Calu3 (cell line): ENCODE results near the gene OPALIN. TPM values are rescaled to one million over a fixed set of nuclear protein-coding genes. Genes with fewer than 3 reads are reported as not detected.

Experiments used
- BruUV-seq: library from RNA; stranded (reverse); fragments of 400-500 nt; replicated peaks from 2 replicates; lab custom pipeline; 2021; lab: Mats Ljungman, UMichigan
- CTCF ChIA-PET: fragments of 300-600 bp; sonication (Branson Sonifier 250); formaldehyde crosslinking; loops from one replicate; lab custom pipeline; 2022; ENCODE audit warnings: antibody characterized with exemption; lab: Charles Lee
- DNase-seq: peaks from one replicate; pipeline ENCODE4 v3.0.0; 2022
- H3K27ac Mint-ChIP-seq: one replicate; pipeline ENCODE4 v1.8.0; 2022; ENCODE audit warnings: mixed read lengths; ENCODE audit not compliant: unreplicated experiment
- H3K27me3 Mint-ChIP-seq: one replicate; pipeline ENCODE4 v1.8.0; 2022; ENCODE audit warnings: mixed read lengths; ENCODE audit not compliant: unreplicated experiment
- H3K36me3 Mint-ChIP-seq: one replicate; pipeline ENCODE4 v1.8.0; 2022; ENCODE audit warnings: mild to moderate bottlenecking, moderate library complexity, mixed read lengths; ENCODE audit not compliant: insufficient read depth, unreplicated experiment
- H3K4me1 Mint-ChIP-seq: one replicate; pipeline ENCODE4 v1.8.0; 2022; ENCODE audit warnings: mild to moderate bottlenecking, low read depth, mixed read lengths; ENCODE audit not compliant: unreplicated experiment
- H3K4me3 Mint-ChIP-seq: one replicate; pipeline ENCODE4 v1.8.0; 2022; ENCODE audit warnings: mild to moderate bottlenecking, low read depth, moderate library complexity, mixed read lengths; ENCODE audit not compliant: unreplicated experiment
- H3K9me3 Mint-ChIP-seq: one replicate; pipeline ENCODE4 v1.8.0; 2022; ENCODE audit warnings: low read depth, mixed read lengths; ENCODE audit not compliant: unreplicated experiment
- CTCF ChIP-seq: fragments of 200-600 bp; IDR thresholded peaks from one replicate; pipeline ENCODE4 v1.8.0; 2022; ENCODE audit warnings: antibody characterized with exemption; ENCODE audit not compliant: unreplicated experiment
- intact Hi-C: fragments of 100-400 bp; cut with micrococcal nuclease; formaldehyde crosslinking; loops from one replicate; pipeline ENCODE4 v1.10.0; 2022; ENCODE audit not compliant: unreplicated experiment
- total RNA-seq: library from RNA; stranded (reverse); gene quantifications from 2 replicates; pipeline ENCODE4 v1.2.3, GENCODE V29; 2022

The OPALIN gene
- total RNA-seq, 1 experiment from 2014 or later, result not detected

- no peaks in the 10 kb centered on the region for H3K4me1 Mint-ChIP-seq
- BruUV-seq, result no TSS peak
- intact Hi-C loops, result no loop called here
- peaks cover 45% of the 10 kb centered on the region for H3K27me3 Mint-ChIP-seq
- no peak for DNase-seq
- H3K36me3 Mint-ChIP-seq, result no peaks in the 10 kb centered on the region
- no peaks in the 10 kb centered on the region for H3K9me3 Mint-ChIP-seq
- TF ChIP-seq CTCF, result no peak
- H3K27ac Mint-ChIP-seq, result no peak overlapping the region
- H3K4me3 Mint-ChIP-seq, result no peak overlapping the region
- CTCF ChIA-PET, result no interaction called here
Measured at GRCh38 chr10:96345222-96345621, 13.6 kb downstream of the OPALIN start.

- intact Hi-C loops, result no loop called here
Measured at GRCh38 chr10:96344178-96344577, 14.6 kb downstream of the OPALIN start.

GRCh38 chr10:96342402-96342801, 16.4 kb downstream of the OPALIN start:
- no peaks in the 10 kb centered on the region for H3K4me1 Mint-ChIP-seq
- intact Hi-C loops, result no loop called here
- CTCF ChIA-PET, result interaction anchor here (0.6 kb wide), 1 partner anchor 318 kb away, joined by 4 read pairs; no protein-coding TSS in a partner anchor

More at GRCh38 chr10:96344178-96344577, 14.6 kb downstream of the OPALIN start:
- no peaks in the 10 kb centered on the region for H3K36me3 Mint-ChIP-seq
- no peak overlapping the region for H3K4me3 Mint-ChIP-seq
- CTCF ChIA-PET, result no interaction called here
- no peak for DNase-seq
- BruUV-seq, result no TSS peak
- TF ChIP-seq CTCF, result no peak
- H3K9me3 Mint-ChIP-seq, result no peaks in the 10 kb centered on the region
- peaks cover 45% of the 10 kb centered on the region for H3K27me3 Mint-ChIP-seq
- no peak overlapping the region for H3K27ac Mint-ChIP-seq
- no peaks in the 10 kb centered on the region for H3K4me1 Mint-ChIP-seq

GRCh38 chr10:96341219-96342182, 17.3 kb downstream of the OPALIN start:
- Mint-ChIP-seq H3K36me3 (no peaks in the 10 kb centered on the region), H3K4me1 (no peaks in the 10 kb centered on the region), H3K27ac (no peak overlapping the region), H3K27me3 (peaks cover 57% of the 10 kb centered on the region), H3K4me3 (no peak overlapping the region), H3K9me3 (no peaks in the 10 kb centered on the region)
- CTCF ChIA-PET, result no interaction called here
- DNase-seq, result no peak
- no TSS peak for BruUV-seq
- no peak for TF ChIP-seq CTCF
- intact Hi-C loops, result no loop called here

More at GRCh38 chr10:96342402-96342801, 16.4 kb downstream of the OPALIN start:
- TF ChIP-seq CTCF, result no peak
- H3K9me3 Mint-ChIP-seq, result no peaks in the 10 kb centered on the region
- no TSS peak for BruUV-seq
- H3K27ac Mint-ChIP-seq, result no peak overlapping the region
- H3K27me3 Mint-ChIP-seq, result peaks cover 49% of the 10 kb centered on the region
- no peak for DNase-seq
- H3K4me3 Mint-ChIP-seq, result no peak overlapping the region
- no peaks in the 10 kb centered on the region for H3K36me3 Mint-ChIP-seq
